Hippocampal formation (tissue), 2 donors: Measurements from ENCODE around the gene MCM5.
A peak's percentile ranks its signal among the peaks of the same experiment; 100 is the strongest.
"Not testable (repeated sequence)": the region's sequence is repeated elsewhere in the genome, so short reads cannot be mapped to it uniquely, and the experiment has no call there.

ENCODE experiments used
- DNase-seq, 2 donors: peaks; one replicate each; lab custom pipeline; 2025; lab: John Stamatoyannopoulos, UW

MCM5 gene

GRCh38 chr22:35452351-35452781 lies 52.4 kb downstream of the MCM5 start:
- no peak for DNase-seq

GRCh38 chr22:35452810-35453743 lies 53.1 kb downstream of the MCM5 start:
- no peak for DNase-seq

DNA sequence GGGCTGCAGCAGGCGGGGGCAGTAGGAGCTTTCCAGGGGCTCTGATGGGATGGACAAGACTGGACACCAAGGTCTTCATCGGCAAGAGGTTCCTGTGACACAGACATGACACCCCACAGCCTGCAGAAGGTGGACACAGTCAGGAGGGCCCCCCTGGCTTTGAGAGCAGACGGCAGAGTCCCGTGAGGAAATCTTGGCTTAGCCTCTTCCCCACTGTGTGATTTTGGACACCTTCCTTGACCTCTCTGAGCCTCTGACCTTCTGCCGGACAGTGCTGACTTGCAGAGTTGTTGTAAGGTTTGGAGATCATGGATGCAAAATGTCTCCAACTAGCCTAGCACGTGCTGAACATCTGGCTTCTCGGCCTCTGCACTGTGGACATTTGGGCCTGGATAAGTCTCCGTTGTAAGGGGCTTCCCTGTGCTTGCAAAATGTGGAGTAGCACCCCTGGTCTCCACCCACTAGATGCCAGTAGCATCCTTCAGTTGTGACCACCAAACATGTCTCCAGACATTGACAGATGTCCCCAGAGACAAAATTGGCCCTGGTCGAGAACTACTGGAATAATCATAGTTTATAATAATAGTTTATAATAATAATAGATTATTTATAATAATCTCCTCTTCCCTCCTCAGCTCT lies 54.6 kb downstream of the MCM5 start:
- DNase-seq: peak in 1 of 2 donors; percentile 26

- no peak for DNase-seq
Measured at GRCh38 chr22:35455529-35455928, 55.6 kb downstream of the MCM5 start.

GRCh38 chr22:35456757-35457156 lies 56.8 kb downstream of the MCM5 start:
- no peak for DNase-seq

GRCh38 chr22:35457729-35458546 lies 58.0 kb downstream of the MCM5 start:
- DNase-seq: no peak

DNA sequence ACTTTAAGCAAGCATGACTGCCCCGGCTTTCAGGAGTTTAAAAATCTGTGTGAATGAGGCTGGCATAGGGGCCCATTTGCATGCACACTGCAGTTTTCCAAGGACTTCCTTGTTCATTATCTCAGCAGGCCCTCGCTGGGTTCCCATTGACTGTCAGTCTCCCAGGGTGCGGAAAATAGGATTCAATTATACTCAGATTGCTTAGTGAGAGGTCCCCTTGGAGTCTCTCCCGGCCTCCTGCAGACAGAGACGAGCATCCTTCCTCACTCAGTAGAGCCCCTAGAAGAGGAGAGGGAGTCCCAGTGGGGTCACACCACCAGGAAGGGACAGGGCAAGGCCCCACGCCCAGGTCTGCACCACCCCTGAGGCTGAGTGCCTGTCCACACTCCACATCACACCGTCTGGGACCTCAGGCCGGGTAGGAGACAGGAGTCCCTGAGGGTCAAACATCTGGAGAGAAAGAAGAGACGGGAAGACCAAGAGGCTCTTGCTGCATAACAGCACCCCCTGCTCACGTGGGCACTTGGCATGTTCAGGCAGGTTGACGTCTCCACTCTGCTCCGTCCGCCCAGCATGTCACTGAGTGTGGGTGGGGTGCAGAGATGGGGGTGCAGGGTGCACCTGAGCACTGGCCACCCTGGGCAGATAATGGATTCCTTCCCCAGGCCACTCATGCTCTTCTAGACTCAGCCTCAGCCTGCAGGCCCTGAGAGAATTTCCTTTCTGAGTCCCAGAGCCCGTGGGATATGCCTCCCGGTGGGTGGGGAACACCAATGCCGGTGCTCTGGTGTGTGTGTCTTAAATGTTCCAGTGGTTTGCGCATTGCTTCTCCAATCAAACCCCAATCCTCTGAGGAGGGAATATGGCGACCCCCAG lies 58.8 kb downstream of the MCM5 start:
- DNase-seq: no peak

DNA sequence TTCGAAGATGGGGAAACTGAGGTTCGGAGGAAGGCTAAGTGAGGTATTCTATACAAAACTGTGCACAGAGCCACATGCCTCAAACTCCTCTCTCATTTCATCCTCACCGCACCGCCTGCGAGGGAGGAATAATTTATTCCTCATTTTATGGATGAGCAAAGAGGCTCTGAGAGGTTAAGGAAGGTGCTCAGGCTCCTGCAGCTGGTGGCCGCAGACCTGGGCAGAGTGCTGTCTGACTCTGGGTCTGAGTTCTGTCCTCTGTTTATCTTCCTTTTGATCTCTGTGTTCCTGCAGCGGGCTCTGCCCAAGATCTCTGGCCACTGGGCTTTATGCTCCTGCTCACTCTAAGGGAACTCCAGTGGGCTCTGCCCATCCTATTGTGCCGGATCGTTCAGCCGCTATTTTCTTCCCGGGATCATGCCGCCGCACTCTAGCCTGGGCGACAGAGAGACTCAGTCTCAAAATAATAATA lies 59.5 kb downstream of the MCM5 start:
- no peak for DNase-seq

DNA sequence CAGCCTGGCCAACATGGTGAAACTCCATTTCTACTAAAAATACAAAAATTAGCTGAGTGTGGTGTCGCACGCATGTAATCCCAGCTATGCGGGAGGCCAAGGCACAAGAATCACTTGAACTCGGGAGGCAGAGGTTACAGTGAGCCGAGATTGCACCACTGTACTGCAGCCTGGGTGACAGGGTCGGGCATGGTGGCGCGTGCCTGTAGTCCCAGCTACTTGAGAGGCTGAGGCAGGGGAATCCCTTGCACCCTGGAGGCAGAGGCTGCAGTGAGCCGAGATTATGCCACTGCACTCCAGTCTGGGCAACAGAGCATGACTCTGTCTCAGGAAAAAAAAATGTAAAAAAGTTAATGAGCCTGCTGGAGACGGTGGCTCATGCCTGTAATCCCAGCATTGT lies 60.0 kb downstream of the MCM5 start:
- DNase-seq: not testable (repeated sequence)

DNA sequence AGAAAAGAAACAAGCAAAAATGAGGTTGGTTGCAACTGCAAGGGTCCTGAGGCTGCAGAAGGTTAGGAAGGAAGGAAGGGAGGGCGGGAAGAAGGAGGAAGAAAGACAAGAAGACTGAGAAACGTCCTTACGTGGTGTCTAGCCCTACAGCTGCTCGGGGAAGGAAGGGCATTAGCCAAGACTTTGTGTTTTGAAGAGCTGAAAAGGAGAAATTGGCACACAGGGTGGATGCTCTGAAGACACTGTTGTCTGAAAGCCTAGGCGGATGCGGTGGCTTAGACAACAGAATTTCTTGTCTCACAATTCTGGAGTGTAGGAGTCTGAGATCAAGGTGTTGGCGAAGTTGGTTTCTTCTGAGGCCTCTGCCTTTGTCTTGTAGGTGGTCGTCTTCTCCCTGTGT lies 60.7 kb downstream of the MCM5 start:
- DNase-seq: no peak

GRCh38 chr22:35462498-35463230 lies 62.7 kb downstream of the MCM5 start:
- DNase-seq: no peak

GRCh38 chr22:35463231-35463933 lies 63.4 kb downstream of the MCM5 start:
- no peak for DNase-seq

GRCh38 chr22:35464399-35464798 lies 64.5 kb downstream of the MCM5 start:
- no peak for DNase-seq

- DNase-seq: no peak
Measured at GRCh38 chr22:35465109-35465701, 65.3 kb downstream of the MCM5 start.

- peak; percentile 65 to 79 for DNase-seq
Measured at GRCh38 chr22:35467681-35468434, 67.9 kb downstream of the MCM5 start.

GRCh38 chr22:35470903-35471321 lies 71.0 kb downstream of the MCM5 start:
- no peak for DNase-seq

DNA sequence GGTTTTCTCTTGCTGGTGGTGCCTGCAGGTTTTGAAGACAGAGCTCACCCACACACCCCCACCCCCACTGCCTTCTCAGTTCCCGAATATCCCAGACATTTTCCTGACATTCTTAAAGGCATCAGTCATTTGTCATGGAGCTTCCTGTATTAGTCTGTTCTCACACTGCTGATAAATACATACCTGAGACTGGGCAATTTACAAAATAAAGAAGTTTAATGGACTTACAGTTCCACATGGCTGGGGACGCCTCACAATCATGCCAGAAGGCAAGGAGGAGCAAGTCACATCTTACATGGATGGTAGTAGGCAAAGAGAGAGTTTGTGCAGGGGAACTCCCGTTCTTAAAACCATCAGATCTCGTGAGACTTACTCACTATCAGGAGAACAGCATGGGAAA lies 71.6 kb downstream of the MCM5 start:
- DNase-seq: not testable (repeated sequence)

GRCh38 chr22:35472488-35472887 lies 72.5 kb downstream of the MCM5 start:
- DNase-seq: no peak

DNA sequence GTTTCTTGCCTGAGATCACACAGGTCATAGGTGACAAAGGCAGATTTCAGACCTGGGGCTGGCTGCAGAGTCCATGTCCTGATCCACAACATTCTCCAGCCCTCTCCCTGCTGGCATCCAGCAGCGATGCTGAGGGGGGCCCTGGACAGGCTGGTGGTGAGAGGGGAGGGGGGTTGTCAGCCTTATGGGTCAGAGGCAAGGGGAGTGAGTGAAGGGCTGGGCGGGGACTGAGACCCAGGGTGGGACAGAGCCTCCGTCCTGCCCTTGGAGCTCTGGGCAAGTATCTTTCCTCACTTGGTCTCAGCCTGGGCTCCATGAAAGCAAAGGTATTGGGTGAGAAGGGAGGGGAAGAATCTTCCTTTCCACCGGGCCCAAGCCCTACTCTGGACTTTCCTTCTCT lies 74.0 kb downstream of the MCM5 start:
- no peak for DNase-seq
